ENCODE data around the gene CNN2.

CNN2 gene

GRCh38 chr19:1039646-1040475 lies 13.5 kb downstream of the CNN2 start, which contains the start of gene ABCA7:
Gene ABCA7 (plus strand): TSS chr19:1040107. CDS start chr19:1041362, 1,255 bp downstream.
- DNase-seq (ENCODE audit: low read depth) = peak; percentile 95
- H3K4me3 ChIP-seq (ENCODE audit: control insufficient read depth, low read depth, low read length) = peak within 1 kb of the TSS; percentile 57
- TF ChIP-seq, protein P1, sequence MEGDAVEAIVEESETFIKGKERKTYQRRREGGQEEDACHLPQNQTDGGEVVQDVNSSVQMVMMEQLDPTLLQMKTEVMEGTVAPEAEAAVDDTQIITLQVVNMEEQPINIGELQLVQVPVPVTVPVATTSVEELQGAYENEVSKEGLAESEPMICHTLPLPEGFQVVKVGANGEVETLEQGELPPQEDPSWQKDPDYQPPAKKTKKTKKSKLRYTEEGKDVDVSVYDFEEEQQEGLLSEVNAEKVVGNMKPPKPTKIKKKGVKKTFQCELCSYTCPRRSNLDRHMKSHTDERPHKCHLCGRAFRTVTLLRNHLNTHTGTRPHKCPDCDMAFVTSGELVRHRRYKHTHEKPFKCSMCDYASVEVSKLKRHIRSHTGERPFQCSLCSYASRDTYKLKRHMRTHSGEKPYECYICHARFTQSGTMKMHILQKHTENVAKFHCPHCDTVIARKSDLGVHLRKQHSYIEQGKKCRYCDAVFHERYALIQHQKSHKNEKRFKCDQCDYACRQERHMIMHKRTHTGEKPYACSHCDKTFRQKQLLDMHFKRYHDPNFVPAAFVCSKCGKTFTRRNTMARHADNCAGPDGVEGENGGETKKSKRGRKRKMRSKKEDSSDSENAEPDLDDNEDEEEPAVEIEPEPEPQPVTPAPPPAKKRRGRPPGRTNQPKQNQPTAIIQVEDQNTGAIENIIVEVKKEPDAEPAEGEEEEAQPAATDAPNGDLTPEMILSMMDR (conservative IDR thresholded peaks at IDR 0.05; ENCODE audit: control insufficient read depth, insufficient read depth, low read depth, low read length) = no peak

DNA sequence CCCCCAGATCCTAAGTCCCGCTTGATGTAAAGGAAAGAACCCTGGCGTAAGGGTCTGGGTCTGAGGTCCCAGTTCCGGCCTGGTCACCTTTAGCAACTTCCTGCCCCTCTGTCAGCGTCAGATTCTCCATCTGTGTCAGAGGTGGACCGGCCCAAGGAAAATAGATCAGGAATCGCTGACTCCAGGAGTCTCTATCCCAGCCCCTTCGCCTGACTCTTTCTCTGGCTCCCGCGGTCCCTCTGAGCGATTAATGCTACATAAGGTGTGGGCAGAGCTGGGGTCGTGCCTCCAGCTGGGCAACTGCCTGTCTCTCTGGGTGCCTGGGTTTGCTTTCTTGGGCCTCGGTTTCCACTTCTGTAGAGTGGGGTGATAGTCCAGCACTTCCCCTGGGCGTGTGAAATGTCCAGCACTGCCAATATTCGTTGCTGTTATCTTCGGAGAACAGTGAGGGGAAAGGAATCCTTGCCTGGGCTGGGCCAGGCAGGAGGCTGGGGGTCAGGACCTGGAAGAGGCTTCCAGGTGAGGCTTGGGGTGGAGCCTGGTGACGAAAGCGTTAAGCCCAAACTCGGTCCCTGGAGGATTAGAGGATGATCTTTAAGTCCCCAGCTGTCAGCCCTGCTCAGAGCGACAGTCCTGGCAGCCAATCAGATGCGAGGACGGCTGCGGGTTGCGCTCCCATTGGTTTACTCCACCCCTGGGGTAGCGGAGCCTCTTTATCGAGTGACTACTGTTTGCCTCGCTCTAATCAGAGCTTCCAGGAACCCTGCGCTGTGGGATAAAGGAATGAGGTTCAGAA lies 14.3 kb downstream of the CNN2 start:
- H3K4me3 ChIP-seq (ENCODE audit: control insufficient read depth, low read depth, low read length) = peak overlapping the region; percentile 57
- DNase-seq (ENCODE audit: low read depth) = peak; percentile 93
- TF ChIP-seq, protein P1 (conservative IDR thresholded peaks at IDR 0.05; ENCODE audit: control insufficient read depth, insufficient read depth, low read depth, low read length) = no peak

GRCh38 chr19:1041272-1041834 lies 14.9 kb downstream of the CNN2 start:
- H3K4me3 ChIP-seq (ENCODE audit: control insufficient read depth, low read depth, low read length) = peak overlapping the region; percentile 42
- TF ChIP-seq, protein P1 (conservative IDR thresholded peaks at IDR 0.05; ENCODE audit: control insufficient read depth, insufficient read depth, low read depth, low read length) = no peak
- DNase-seq (ENCODE audit: low read depth) = no peak

- H3K4me3 ChIP-seq (ENCODE audit: control insufficient read depth, low read depth, low read length) = peak overlapping the region; percentile 5
- TF ChIP-seq, protein P1 (conservative IDR thresholded peaks at IDR 0.05; ENCODE audit: control insufficient read depth, insufficient read depth, low read depth, low read length) = no peak
- peak; percentile 78 for DNase-seq (ENCODE audit: low read depth)
Observed at GRCh38 chr19:1041835-1042685, 15.7 kb downstream of the CNN2 start.

DNA sequence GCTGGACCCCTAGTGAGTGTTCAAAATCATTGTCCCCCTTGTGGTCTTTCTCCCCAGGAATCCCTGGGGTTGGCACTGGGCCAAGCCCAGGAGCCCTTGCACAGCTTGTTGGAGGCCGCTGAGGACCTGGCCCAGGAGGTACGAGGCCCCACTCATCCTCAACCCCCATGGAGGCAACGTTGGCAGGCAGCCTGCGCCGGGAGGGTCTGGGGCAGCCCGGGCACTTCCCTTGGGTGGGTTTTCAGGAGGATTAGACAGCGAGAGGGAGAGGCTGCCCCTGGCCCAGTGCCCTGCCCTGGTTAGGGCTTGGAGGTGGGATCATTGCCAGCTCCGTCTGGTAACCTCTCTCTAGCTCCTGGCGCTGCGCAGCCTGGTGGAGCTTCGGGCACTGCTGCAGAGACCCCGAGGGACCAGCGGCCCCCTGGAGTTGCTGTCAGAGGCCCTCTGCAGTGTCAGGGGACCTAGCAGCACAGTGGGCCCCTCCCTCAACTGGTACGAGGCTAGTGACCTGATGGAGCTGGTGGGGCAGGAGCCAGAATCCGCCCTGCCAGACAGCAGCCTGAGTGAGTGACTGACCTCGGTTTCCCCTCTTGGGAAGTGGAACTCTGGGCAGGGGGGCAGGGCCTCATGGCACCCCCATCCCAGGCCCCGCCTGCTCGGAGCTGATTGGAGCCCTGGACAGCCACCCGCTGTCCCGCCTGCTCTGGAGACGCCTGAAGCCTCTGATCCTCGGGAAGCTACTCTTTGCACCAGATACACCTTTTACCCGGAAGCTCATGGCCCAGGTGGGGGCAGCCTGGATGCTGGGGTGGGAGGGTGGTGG lies 16.5 kb downstream of the CNN2 start:
- TF ChIP-seq, protein P1 (conservative IDR thresholded peaks at IDR 0.05; ENCODE audit: control insufficient read depth, insufficient read depth, low read depth, low read length) = no peak
- no peak for DNase-seq (ENCODE audit: low read depth)
- H3K4me3 ChIP-seq (ENCODE audit: control insufficient read depth, low read depth, low read length) = peak overlapping the region; percentile 5

All from fibroblast of mammary gland (primary cell).